KMS-11 (cell line): ENCODE measurements around the gene TBX5.

Experiments used
- H2AFZ ChIP-seq: fragments of 200-600 bp; sonication (generic); 2 replicates; pipeline ENCODE4 v1.6.1; 2016; ENCODE audit warnings: antibody characterized with exemption, mixed run types, low read depth
- H3K27ac ChIP-seq: fragments of 200-600 bp; sonication (generic); 2 replicates; pipeline ENCODE4 v1.6.1; 2016; ENCODE audit warnings: mild to moderate bottlenecking, mixed run types
- H3K27me3 ChIP-seq: fragments of 200-600 bp; sonication (generic); 2 replicates; pipeline ENCODE4 v1.6.1; 2017; ENCODE audit warnings: mild to moderate bottlenecking, low read depth, mixed run types, moderate library complexity; ENCODE audit not compliant: insufficient read depth
- H3K36me3 ChIP-seq: fragments of 200-600 bp; sonication (generic); 2 replicates; pipeline ENCODE4 v1.6.1; 2017; ENCODE audit warnings: mild to moderate bottlenecking, mixed run types; ENCODE audit not compliant: insufficient read depth
- H3K4me1 ChIP-seq: fragments of 200-600 bp; sonication (generic); 2 replicates; pipeline ENCODE4 v1.6.1; 2016; ENCODE audit warnings: mild to moderate bottlenecking, low read depth, mixed run types; ENCODE audit not compliant: poor library complexity, severe bottlenecking
- H3K4me2 ChIP-seq: fragments of 200-600 bp; sonication (generic); 2 replicates; pipeline ENCODE4 v1.7.0; 2016; ENCODE audit warnings: mild to moderate bottlenecking, mixed run types
- H3K4me3 ChIP-seq: fragments of 200-600 bp; sonication (generic); IDR thresholded peaks from 2 replicates; pipeline ENCODE4 v1.6.1; 2017; ENCODE audit warnings: low read depth, low read length, mixed read lengths; ENCODE audit not compliant: insufficient read depth
- H3K79me2 ChIP-seq: fragments of 200-600 bp; sonication (generic); 2 replicates; pipeline ENCODE4 v1.6.1; 2016; ENCODE audit warnings: low read depth, mixed run types; ENCODE audit not compliant: insufficient read depth
- H3K9ac ChIP-seq: fragments of 200-600 bp; sonication (generic); 2 replicates; pipeline ENCODE4 v1.6.1; 2016; ENCODE audit warnings: mild to moderate bottlenecking, mixed run types
- H4K20me1 ChIP-seq: fragments of 200-600 bp; sonication (generic); 2 replicates; pipeline ENCODE4 v1.6.1; 2016; ENCODE audit warnings: mild to moderate bottlenecking, mixed run types; ENCODE audit not compliant: insufficient read depth
- CTCF ChIP-seq: fragments of 200-600 bp; sonication (generic); conservative IDR thresholded peaks from 2 replicates; pipeline ENCODE4 v1.6.1; 2017; ENCODE audit warnings: low read depth, mild to moderate bottlenecking, antibody characterized with exemption, low read length, moderate library complexity, mixed read lengths

Gene TBX5

GRCh38 chr12:114412307-114412706 lies 6.4 kb upstream of the TBX5 start:
- Histone ChIP-seq H4K20me1 (no peaks in the 10 kb centered on the region), H2AFZ (no peak overlapping the region), H3K4me2 (no peak overlapping the region), H3K79me2 (no peaks in the 10 kb centered on the region), H3K27me3 (no peaks in the 10 kb centered on the region), H3K36me3 (no peaks in the 10 kb centered on the region), H3K9ac (no peak overlapping the region), H3K4me3 (no peak overlapping the region), H3K4me1 (no peaks in the 10 kb centered on the region), H3K27ac (no peak overlapping the region)
- TF ChIP-seq CTCF: no peak

GRCh38 chr12:114411071-114411837 lies 5.3 kb upstream of the TBX5 start:
- H4K20me1 ChIP-seq: no peaks in the 10 kb centered on the region
- no peaks in the 10 kb centered on the region for H3K27me3 ChIP-seq
- no peak overlapping the region for H3K9ac ChIP-seq
- no peak overlapping the region for H2AFZ ChIP-seq
- H3K27ac ChIP-seq: no peak overlapping the region
- H3K4me2 ChIP-seq: no peak overlapping the region
- H3K36me3 ChIP-seq: no peaks in the 10 kb centered on the region
- H3K79me2 ChIP-seq: no peaks in the 10 kb centered on the region
- no peaks in the 10 kb centered on the region for H3K4me1 ChIP-seq
- no peak for TF ChIP-seq CTCF
- H3K4me3 ChIP-seq: no peak overlapping the region

GRCh38 chr12:114409852-114410600 lies 4.1 kb upstream of the TBX5 start:
- no peak for TF ChIP-seq CTCF
- Histone ChIP-seq H3K27ac (no peak overlapping the region), H3K4me3 (no peak overlapping the region), H4K20me1 (no peaks in the 10 kb centered on the region), H3K4me2 (no peak overlapping the region), H3K27me3 (no peaks in the 10 kb centered on the region), H3K36me3 (no peaks in the 10 kb centered on the region), H2AFZ (no peak overlapping the region), H3K4me1 (no peaks in the 10 kb centered on the region), H3K79me2 (no peaks in the 10 kb centered on the region), H3K9ac (no peak overlapping the region)

GRCh38 chr12:114408886-114409851 lies 3.2 kb upstream of the TBX5 start:
- H3K36me3 ChIP-seq: no peaks in the 10 kb centered on the region
- no peak overlapping the region for H3K4me2 ChIP-seq
- no peak overlapping the region for H2AFZ ChIP-seq
- H3K4me3 ChIP-seq: no peak overlapping the region
- TF ChIP-seq CTCF: no peak
- no peaks in the 10 kb centered on the region for H3K79me2 ChIP-seq
- no peak overlapping the region for H3K9ac ChIP-seq
- no peaks in the 10 kb centered on the region for H3K27me3 ChIP-seq
- H3K4me1 ChIP-seq: no peaks in the 10 kb centered on the region
- no peaks in the 10 kb centered on the region for H4K20me1 ChIP-seq
- H3K27ac ChIP-seq: no peak overlapping the region
